Measurements from ENCODE around the gene MMAB. TPM values are rescaled to one million over a fixed set of nuclear protein-coding genes. Genes with fewer than 3 reads are reported as not detected.
A peak's percentile ranks its signal among the peaks of the same experiment; 100 is the strongest.

MMAB gene
- total and polyA plus RNA-seq, 2 of the 13 experiments (the other 11 are each of a cell fraction or from before 2014, with no cell fraction given), result 26.1 to 77.3 TPM

- TF ChIP-seq KAT7 (CRISPR knock-in tag; IDR thresholded peaks at IDR 0.05; ENCODE audit: borderline replicate concordance) (peak; percentile 85; the same call in 1 of the 2 replicates), ZNF770 (CRISPR knock-in tag; IDR thresholded peaks at IDR 0.05) (0 out of 2 replicates have a peak, but pooled peaks have one; percentile 44), PLSCR1 (CRISPR knock-in tag; IDR thresholded peaks at IDR 0.05; ENCODE audit: borderline replicate concordance) (no peak), FOSL1 (CRISPR knock-in tag; IDR thresholded peaks at IDR 0.05; ENCODE audit: borderline replicate concordance) (no peak), PREB (CRISPR knock-in tag; IDR thresholded peaks at IDR 0.05) (peak; percentile 86; the same call in 1 of the 2 replicates), HMG20B (CRISPR knock-in tag; conservative IDR thresholded peaks at IDR 0.05) (no peak), NFE2 (CRISPR knock-in tag; IDR thresholded peaks at IDR 0.05) (no peak), MEF2D (CRISPR knock-in tag; IDR thresholded peaks at IDR 0.05) (peak; percentile 84), KLF16 (CRISPR knock-in tag; IDR thresholded peaks at IDR 0.05) (peak in 1 of 2 experiments; percentile 94; a peak in 2 of 4 replicates), TARDBP (CRISPR knock-in tag; IDR thresholded peaks at IDR 0.05) (peak; percentile 71; the same call in 1 of the 2 replicates), ASH2L (IDR thresholded peaks at IDR 0.05; ENCODE audit: insufficient read length, low read depth, low read length) (peak; percentile 81), JUND (CRISPR knock-in tag; IDR thresholded peaks at IDR 0.05) (peak; percentile 43; the same call in 1 of the 2 replicates), TFDP2 (CRISPR knock-in tag; IDR thresholded peaks at IDR 0.05) (peak; percentile 91), NFE2L2 (IDR thresholded peaks at IDR 0.05; ENCODE audit: low read length) (no peak), PRPF4 (IDR thresholded peaks at IDR 0.05; ENCODE audit: low read depth, low read length, poor library complexity, severe bottlenecking) (no peak), ZMAT5 (CRISPR knock-in tag; IDR thresholded peaks at IDR 0.05; ENCODE audit: borderline replicate concordance, low read depth) (no peak), MAX (IDR thresholded peaks at IDR 0.05) (peak; percentile 98), ZBTB8A (CRISPR knock-in tag; IDR thresholded peaks at IDR 0.05; ENCODE audit: borderline replicate concordance, low read depth) (no peak), PAF1 (CRISPR knock-in tag; IDR thresholded peaks at IDR 0.05) (no peak), DNMT3B (CRISPR knock-in tag; conservative IDR thresholded peaks at IDR 0.05) (peak; percentile 46; the same call in 1 of the 2 replicates), ZNF556 (CRISPR knock-in tag; IDR thresholded peaks at IDR 0.05; ENCODE audit: borderline replicate concordance) (peak; percentile 89), MIER3 (CRISPR knock-in tag; IDR thresholded peaks at IDR 0.05; ENCODE audit: borderline replicate concordance) (peak; percentile 81; the same call in 1 of the 2 replicates), TCF7L2 (IDR thresholded peaks at IDR 0.05; ENCODE audit: low read depth, low read length) (no peak), ZNF160 (CRISPR knock-in tag; IDR thresholded peaks at IDR 0.05) (peak; percentile 77; the same call in 1 of the 2 replicates)
Observed at GRCh38 chr12:109573029-109573913, at the start of gene MMAB, which contains the start of gene MVK (continued).

All from HepG2 (cell line).